DND-41 (cell line): Measurements from ENCODE around the gene HAAO.

ENCODE experiments used
- ATAC-seq: fragments of 200-7000 bp; cut with Tn5 transposase; 3 replicates; pipeline ENCODE4 v1.9.1; 2021; ENCODE audit warnings: low read depth; ENCODE audit not compliant: insufficient read depth
- DNase-seq: peaks from one replicate; pipeline ENCODE4 v3.0.0-alpha.2; 2020
- H2AFZ ChIP-seq: 2 replicates; pipeline ENCODE4 v1.6.0; 2012; ENCODE audit warnings: low read depth, low read length
- H3K27ac ChIP-seq: 2 replicates; pipeline ENCODE4 v1.5.1; 2012; ENCODE audit warnings: low read length, inconsistent platforms
- H3K27me3 ChIP-seq: fragments of 200-600 bp; sonication (generic); 2 replicates; pipeline ENCODE4 v1.6.0; 2012; ENCODE audit warnings: low read length, mild to moderate bottlenecking, inconsistent platforms; ENCODE audit not compliant: insufficient read depth, poor library complexity
- H3K36me3 ChIP-seq: 2 replicates; pipeline ENCODE4 v1.5.1; 2012; ENCODE audit warnings: low read length, inconsistent platforms; ENCODE audit not compliant: insufficient read depth
- H3K4me1 ChIP-seq: 2 replicates; pipeline ENCODE4 v1.5.1; 2012; ENCODE audit warnings: mild to moderate bottlenecking, low read length; ENCODE audit not compliant: insufficient read depth
- H3K4me2 ChIP-seq: 2 replicates; pipeline ENCODE4 v1.6.0; 2012; ENCODE audit warnings: mild to moderate bottlenecking, moderate library complexity, low read length, inconsistent platforms; ENCODE audit not compliant: insufficient read depth
- H3K4me3 ChIP-seq, 2 experiments: fragments of 200-600 bp in 1 of 2; shearing (Covaris generic) in 1 of 2; 2 replicates each; pipeline ENCODE4 v1.5.1; 2012 to 2016; ENCODE audit warnings: inconsistent platforms in 2 of 2, low read length in 2 of 2, mild to moderate bottlenecking in 2 of 2, low read depth in 1 of 2, moderate library complexity in 1 of 2
- H3K79me2 ChIP-seq: 2 replicates; pipeline ENCODE4 v1.6.0; 2012; ENCODE audit warnings: low read length, inconsistent platforms; ENCODE audit not compliant: insufficient read depth
- H3K9ac ChIP-seq: 2 replicates; pipeline ENCODE4 v1.6.0; 2012; ENCODE audit warnings: low read depth, mild to moderate bottlenecking, inconsistent platforms, low read length, moderate library complexity
- H3K9me3 ChIP-seq: 2 replicates; pipeline ENCODE4 v1.5.1; 2012; ENCODE audit warnings: low read length, moderate library complexity, mild to moderate bottlenecking, inconsistent platforms; ENCODE audit not compliant: insufficient read depth, severe bottlenecking
- H4K20me1 ChIP-seq: 2 replicates; pipeline ENCODE4 v1.6.0; 2012; ENCODE audit warnings: low read length; ENCODE audit not compliant: insufficient read depth
- EZH2 ChIP-seq: IDR thresholded peaks from 3 replicates; pipeline ENCODE4 v1.6.1; 2012; ENCODE audit warnings: borderline replicate concordance, low read depth, mild to moderate bottlenecking, moderate library complexity, low read length, inconsistent platforms; ENCODE audit not compliant: severe bottlenecking
- TF ChIP-seq, protein P1 (sequence below): IDR thresholded peaks from 2 replicates; pipeline ENCODE4 v1.5.1; 2012; ENCODE audit warnings: borderline replicate concordance, low read length, moderate library complexity, mild to moderate bottlenecking; ENCODE audit not compliant: poor library complexity, severe bottlenecking; ENCODE audit errors: extremely low read depth

Gene HAAO

GRCh38 chr2:42796427-42797248 lies 4.3 kb upstream of the HAAO start:
- Histone ChIP-seq H2AFZ (no peak overlapping the region), H3K27me3 (no peaks in the 10 kb centered on the region), H3K9me3 (no peaks in the 10 kb centered on the region), H3K4me3 (no peak overlapping the region), H3K4me2 (no peak overlapping the region), H3K9ac (no peak overlapping the region), H4K20me1 (no peaks in the 10 kb centered on the region), H3K4me1 (peaks cover 9% of the 10 kb centered on the region), H3K79me2 (no peaks in the 10 kb centered on the region), H3K27ac (no peak overlapping the region), H3K36me3 (no peaks in the 10 kb centered on the region)
- DNase-seq = no peak
- no peak for ATAC-seq
- TF ChIP-seq, protein P1, sequence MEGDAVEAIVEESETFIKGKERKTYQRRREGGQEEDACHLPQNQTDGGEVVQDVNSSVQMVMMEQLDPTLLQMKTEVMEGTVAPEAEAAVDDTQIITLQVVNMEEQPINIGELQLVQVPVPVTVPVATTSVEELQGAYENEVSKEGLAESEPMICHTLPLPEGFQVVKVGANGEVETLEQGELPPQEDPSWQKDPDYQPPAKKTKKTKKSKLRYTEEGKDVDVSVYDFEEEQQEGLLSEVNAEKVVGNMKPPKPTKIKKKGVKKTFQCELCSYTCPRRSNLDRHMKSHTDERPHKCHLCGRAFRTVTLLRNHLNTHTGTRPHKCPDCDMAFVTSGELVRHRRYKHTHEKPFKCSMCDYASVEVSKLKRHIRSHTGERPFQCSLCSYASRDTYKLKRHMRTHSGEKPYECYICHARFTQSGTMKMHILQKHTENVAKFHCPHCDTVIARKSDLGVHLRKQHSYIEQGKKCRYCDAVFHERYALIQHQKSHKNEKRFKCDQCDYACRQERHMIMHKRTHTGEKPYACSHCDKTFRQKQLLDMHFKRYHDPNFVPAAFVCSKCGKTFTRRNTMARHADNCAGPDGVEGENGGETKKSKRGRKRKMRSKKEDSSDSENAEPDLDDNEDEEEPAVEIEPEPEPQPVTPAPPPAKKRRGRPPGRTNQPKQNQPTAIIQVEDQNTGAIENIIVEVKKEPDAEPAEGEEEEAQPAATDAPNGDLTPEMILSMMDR = no peak
- no peak for TF ChIP-seq EZH2

GRCh38 chr2:42795841-42796301 lies 3.5 kb upstream of the HAAO start:
- Histone ChIP-seq H2AFZ (no peak overlapping the region), H3K9ac (no peak overlapping the region), H3K4me1 (peaks cover 9% of the 10 kb centered on the region), H3K9me3 (no peaks in the 10 kb centered on the region), H3K4me2 (no peak overlapping the region), H4K20me1 (no peaks in the 10 kb centered on the region), H3K4me3 (no peak overlapping the region), H3K27ac (no peak overlapping the region), H3K27me3 (no peaks in the 10 kb centered on the region), H3K36me3 (no peaks in the 10 kb centered on the region), H3K79me2 (no peaks in the 10 kb centered on the region)
- ATAC-seq (no peak; the same call in 2 of the 3 replicates), DNase-seq (no peak)
- TF ChIP-seq EZH2 = no peak
- TF ChIP-seq, protein P1 = no peak

DNA sequence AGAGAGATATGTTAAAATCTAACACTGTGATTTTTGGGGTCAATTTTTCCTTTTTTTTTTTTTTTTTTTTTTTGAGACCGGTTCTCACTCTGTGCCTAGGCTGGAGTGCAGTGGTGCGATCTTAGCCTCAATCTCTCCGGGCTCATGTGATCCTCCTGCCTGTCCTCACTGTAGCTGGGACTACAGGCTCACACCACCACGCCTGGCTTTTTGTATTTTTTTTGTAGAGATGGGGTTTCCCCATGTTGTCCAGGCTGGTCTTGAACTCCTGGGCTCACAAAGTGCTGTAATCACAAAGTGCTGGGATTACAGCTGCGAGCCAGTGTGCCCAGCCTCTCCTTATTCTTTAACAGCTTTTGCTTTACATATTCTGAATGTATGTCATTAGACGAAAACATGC lies 2.9 kb upstream of the HAAO start:
- H3K4me1 ChIP-seq = peaks cover 9% of the 10 kb centered on the region
- no peak for DNase-seq
- no peak overlapping the region for H3K27ac ChIP-seq
- no peak for TF ChIP-seq EZH2
- TF ChIP-seq, protein P1 = no peak
- no peak overlapping the region for H3K4me3 ChIP-seq
- no peaks in the 10 kb centered on the region for H3K27me3 ChIP-seq
- no peak overlapping the region for H2AFZ ChIP-seq
- no peaks in the 10 kb centered on the region for H3K36me3 ChIP-seq
- H3K79me2 ChIP-seq = no peaks in the 10 kb centered on the region
- H3K4me2 ChIP-seq = no peak overlapping the region
- H3K9ac ChIP-seq = no peak overlapping the region
- no peak for ATAC-seq
- no peaks in the 10 kb centered on the region for H4K20me1 ChIP-seq
- H3K9me3 ChIP-seq = no peaks in the 10 kb centered on the region
